Stimulated activated CD4-positive, alpha-beta T cell treated with anti-CD3 and anti-CD28 coated beads, Interleukin-1b, Interleukin-23, amount 100 ng/mL, for 48 hours (primary cell): ENCODE measurements around the gene APOBEC4.

ENCODE experiments used
- DNase-seq: peaks from one replicate; pipeline ENCODE4 v3.0.0-alpha.2; 2020

The APOBEC4 gene

GRCh38 chr1:183674339-183674738, 21.2 kb upstream of the APOBEC4 start:
- DNase-seq: no peak

DNA sequence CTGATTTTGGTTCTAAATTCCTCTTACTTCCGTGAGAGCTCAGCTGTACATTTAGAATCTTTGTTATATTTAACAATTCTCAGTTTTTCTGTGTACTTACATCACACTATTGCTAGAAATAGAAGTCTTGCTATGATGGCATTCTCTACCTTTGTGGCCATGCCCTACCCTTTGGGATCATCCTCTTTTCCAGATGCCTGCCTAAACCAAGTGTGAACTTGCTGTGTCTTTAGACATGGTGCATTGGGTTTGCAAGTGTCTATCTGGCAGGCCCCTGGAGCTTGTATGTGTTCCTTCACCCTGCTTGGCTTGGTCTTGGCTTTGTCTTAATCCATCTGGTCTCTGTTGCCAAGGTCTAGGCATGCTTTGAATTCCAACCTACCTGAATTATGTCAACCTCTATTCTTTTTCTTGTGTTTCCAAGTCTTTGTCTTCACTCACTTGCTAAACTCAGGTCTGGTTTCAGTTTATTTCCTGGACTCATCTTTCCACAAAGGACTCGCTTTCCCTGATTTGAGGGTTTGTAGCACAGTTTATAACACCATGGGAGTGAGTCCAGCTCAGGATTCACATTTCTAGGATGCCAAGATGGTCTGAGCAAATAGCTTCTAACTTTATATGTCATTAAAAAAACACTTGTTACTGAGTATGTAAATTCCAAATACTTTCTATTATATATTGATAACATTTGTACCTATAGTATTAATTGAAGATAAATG, 20.6 kb upstream of the APOBEC4 start:
- no peak for DNase-seq

GRCh38 chr1:183670169-183670568, 17.1 kb upstream of the APOBEC4 start:
- DNase-seq: no peak

DNA sequence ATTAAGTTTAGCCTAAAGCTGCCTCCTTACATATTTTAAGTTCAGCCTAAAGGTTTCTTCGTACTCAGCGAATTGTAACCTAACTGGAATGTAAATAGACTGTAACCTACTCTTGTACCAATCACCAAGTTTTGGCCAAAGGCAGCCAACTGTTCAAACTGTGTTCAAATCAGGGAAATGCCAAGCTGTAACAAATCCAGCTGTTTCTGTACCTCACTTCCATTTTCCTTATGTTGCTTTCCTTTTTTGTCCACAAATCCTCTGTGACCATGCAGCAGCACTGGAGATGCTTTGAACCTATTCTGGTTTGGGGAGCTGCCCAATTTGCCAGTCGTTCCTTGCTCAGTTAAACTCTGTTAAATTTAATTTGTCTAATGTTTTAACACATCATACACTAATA, 3.2 kb upstream of the APOBEC4 start:
- no peak for DNase-seq

DNA sequence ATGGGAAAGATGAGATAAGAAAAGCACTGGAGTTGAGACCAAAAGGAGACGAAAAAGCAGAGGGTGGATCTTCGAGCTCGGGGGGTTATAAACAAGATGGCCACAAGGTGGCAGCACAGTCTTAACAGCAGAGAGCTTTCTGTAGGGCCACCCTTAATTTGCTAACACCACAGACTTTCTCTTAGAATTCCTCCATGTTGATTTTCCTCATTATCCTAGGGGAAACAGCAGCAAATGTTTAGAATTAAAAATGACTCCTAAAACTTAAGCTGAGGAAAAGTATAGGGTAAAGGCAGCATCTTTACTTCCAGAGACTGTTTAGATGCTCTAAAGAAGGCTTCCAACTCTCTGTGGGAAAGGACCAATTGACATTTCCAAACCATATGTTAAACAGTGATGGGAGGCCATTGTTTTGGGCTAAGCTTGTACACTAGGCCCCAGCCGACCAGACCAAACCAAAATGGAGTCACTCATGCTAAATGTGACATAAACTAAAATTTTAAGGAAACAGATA, 2.5 kb upstream of the APOBEC4 start:
- peak; percentile 67 for DNase-seq

DNA sequence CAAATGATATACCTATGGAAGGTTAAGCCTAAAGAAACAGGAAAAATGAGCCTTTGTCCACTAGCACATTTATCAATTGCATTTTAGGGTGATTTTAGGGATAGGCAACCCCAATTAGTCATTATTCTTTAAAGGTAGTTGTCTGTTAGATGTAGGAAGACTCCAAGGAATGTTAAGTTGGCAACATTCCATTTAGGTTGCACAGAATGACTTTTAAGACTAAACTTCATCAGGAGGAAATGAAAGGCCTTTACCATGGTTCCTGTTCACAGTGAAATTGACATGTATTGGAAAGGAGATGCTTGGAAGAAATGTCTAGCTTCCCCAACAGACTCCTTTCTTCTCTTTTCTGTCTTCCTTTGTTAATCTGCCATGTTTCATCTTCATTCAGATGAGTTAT, 1.6 kb upstream of the APOBEC4 start:
- no peak for DNase-seq

DNA sequence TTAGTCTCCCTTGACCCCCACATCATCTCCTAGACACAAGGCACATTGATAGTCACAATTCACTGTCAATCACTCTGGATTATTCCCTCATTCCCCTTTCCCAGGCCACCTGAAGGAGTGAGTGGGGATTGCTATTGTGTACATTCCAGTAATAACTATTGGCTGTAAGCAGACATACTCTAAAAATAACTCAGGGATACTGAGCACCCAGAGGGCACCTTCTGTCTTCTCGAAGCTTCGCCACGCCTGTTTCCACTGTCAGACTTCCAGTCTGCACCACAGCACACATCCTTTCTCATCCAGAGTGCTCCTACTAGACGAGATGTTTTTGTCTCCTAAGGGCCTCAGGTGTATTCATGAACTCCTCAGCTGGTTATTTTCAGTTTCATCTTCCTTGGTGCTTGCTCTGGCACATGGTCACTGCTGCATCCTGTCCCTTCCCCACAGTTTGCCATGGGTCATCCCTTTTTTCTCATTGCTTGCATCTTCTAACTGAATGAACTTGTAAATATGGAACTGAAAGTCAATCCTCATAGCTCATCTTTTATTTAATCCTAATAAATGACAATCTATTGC, 848 bp upstream of the APOBEC4 start:
- no peak for DNase-seq

GRCh38 chr1:183653462-183653794, 312 bp upstream of the APOBEC4 start:
- no peak for DNase-seq

- DNase-seq: peak; percentile 23
Measured at GRCh38 chr1:183652107-183652506, 1.0 kb downstream of the APOBEC4 start.

DNA sequence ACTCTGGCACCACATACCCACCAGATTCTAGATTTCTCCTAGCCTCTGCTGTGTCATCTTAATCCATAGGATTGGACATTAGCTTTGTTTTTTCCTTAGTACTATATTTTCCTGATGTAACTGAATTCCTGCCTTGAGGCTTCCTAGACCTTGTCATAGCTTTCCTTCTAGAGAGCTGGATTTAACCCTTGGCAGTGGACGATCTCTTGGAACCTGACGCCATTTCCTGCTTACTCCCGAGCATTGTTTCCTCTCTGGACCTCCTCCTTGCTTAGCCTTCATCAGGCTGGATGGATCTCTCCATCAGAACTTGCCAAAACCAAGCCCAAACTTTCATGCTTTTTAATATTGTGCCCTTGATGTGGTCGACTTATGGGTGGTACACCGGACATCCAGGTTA, 1.5 kb downstream of the APOBEC4 start:
- no peak for DNase-seq

DNA sequence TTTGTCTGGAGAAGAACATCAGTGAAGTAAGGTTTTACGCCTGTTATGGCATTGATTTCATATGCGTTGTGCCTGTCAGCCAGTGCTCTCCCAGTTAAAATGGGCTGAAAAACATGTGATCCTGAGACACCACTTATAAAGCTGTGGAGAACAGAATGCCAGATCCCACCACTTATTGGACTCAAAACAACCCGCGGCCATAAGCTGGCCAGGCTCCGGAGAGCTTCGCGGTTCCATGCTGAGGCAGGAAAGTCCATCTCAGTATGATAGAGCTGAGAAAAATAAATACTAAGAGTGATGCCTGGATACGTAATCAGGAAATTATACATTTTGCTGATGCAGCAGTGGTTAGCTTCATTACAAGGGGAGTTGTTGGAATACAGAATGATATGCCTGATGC, 5.1 kb downstream of the APOBEC4 start:
- no peak for DNase-seq

- no peak for DNase-seq
Measured at GRCh38 chr1:183646776-183647175, 6.3 kb downstream of the APOBEC4 start.

- DNase-seq: no peak
Measured at GRCh38 chr1:183645531-183645930, 7.6 kb downstream of the APOBEC4 start.

- no peak for DNase-seq
Measured at GRCh38 chr1:183642166-183642565, 10.9 kb downstream of the APOBEC4 start.

DNA sequence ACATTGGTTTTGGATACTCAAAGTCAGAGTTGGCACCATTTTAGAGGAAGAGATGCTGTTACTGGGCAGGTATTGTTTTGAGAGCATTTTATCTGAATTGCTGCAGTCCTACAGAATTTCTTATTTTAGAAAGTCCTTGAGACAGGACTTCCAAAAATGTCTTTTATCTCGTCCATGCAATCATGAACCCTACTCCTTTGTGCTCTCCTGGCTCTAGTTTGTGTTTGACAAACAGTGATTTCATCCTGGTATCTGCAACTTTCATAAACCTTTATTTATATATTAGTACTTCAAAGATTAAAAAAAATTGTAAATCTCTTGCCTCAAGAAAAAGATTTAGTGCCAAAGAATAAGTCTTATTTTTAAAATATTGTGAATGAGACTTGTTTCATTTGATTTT, 12.9 kb downstream of the APOBEC4 start:
- no peak for DNase-seq

DNA sequence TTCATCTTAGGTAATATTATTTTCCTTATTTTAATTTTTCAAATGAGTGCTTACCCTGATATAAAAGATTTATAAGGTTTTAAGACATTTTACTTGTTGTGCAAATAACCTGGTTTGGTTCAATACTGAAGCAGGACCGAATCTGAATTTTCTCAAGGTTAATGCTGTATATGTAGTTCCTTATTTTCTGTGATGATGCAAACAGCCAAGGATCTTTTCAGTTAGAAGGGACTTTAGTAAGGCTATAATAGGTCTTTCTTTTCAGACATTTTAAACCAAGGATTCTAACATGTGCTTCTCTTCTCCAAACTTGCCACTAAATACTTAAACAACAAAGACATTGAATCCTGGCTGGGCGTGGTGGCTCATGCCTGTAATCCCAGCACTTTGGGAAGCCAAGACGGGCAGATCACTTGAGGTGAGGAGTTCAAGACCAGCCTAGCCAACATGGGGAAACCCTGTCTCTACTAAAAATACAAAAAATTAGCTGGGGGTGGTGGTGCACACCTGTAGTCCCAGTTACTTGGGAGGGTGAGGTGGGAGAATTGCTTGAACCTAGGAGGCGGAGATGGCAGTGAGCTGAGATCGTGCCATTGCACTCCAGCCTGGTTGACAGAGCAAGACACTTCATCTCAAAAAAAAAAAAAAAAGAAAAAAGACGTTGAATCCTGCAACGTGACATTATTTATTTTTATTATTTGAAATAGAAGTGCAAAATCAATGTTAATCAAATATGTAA, 14.3 kb downstream of the APOBEC4 start:
- DNase-seq: no peak

GRCh38 chr1:183636783-183637182, 16.3 kb downstream of the APOBEC4 start:
- DNase-seq: no peak

DNA sequence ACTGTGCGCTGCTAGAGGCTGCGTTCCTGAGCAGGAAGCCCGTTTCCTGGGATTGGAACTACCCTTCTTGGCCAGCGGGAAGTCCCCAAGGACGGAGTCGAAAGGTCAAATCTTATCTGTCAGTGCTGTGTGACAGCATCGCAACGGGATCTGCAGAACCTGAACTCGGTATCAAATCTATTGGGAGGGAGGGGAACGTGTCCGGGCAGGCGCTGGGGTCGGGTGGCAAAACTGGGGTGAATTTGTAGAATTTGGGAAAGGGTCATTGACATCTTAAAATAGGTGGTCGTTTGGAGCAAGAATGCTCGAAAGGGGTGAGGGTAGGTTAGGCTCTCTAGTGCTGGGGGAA, 16.8 kb downstream of the APOBEC4 start:
- DNase-seq: no peak

- peak; percentile 97 for DNase-seq
Measured at GRCh38 chr1:183635606-183636333, 17.3 kb downstream of the APOBEC4 start, which contains the start of gene ARPC5. TSS of gene ARPC5 (minus strand) at chr1:183635783. CDS start at chr1:183635659, 124 bp downstream.

DNA sequence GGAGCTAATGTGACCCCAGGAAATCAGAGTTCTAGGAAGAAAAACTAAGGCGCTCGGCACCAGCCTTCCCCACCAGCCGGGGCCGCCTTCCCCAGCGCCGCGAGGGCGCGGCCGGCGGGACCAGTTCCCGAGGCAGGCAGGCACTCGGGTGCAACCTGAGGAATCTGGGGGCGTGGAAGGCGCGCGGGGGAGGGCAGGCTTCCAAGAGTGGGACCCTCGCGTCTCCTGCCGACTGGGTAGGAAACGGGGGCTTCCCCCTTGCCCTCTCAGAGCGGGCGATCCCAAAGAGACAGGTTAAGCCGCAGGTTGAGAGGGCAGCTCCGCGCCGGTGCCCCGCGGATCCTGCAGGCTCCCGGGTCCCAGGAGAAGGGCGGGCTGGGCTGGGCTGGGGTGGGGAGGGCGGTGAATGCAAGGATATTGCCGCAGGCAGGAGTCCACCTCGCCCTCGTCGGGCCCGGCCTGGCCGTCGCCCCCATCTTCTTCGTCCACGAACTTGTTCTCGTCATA, 18.0 kb downstream of the APOBEC4 start:
- peak; percentile 17 for DNase-seq

GRCh38 chr1:183634429-183635065, 18.6 kb downstream of the APOBEC4 start:
- no peak for DNase-seq

- DNase-seq: peak; percentile 10
Measured at GRCh38 chr1:183633676-183634343, 19.3 kb downstream of the APOBEC4 start.
